Posterior vena cava (tissue), 2 donors: ENCODE measurements around the gene USP24. TPM values are rescaled to one million over a fixed set of nuclear protein-coding genes. Genes with fewer than 3 reads are reported as not detected.
"Not testable (repeated sequence)": the region's sequence is repeated elsewhere in the genome, so short reads cannot be mapped to it uniquely, and the experiment has no call there.

Experiments
- DNase-seq: peaks from one replicate; pipeline ENCODE4 v3.0.0-alpha.2; 2020; ENCODE audit warnings: low spot score
- intact Hi-C, 2 donors: fragments of 100-400 bp; cut with DNase I; formaldehyde crosslinking; loops; one replicate each; pipeline versions ENCODE4 v1.14.1 to v1.14.2; 2022 to 2023
- total RNA-seq, 2 donors: library from RNA; stranded (reverse); fragmentation: NEBNext Ultra II Directional; extraction: Animal tissue kit (Norgen Biotek cat#: 25700); gene quantifications; one replicate each; pipeline ENCODE4 v1.2.1, GENCODE V29; 2021
- donor health status: DM: yes; HTN: yes; CAD: no.
- donor health status: DM: yes; HTN: yes; CAD: no.

Gene USP24
- total RNA-seq, 2 donors from 2014 or later = 31.5 to 35.1 TPM

GRCh38 chr1:55233145-55233777 is 18.1 kb upstream of the USP24 start:
- intact Hi-C loops = no loop called here
- DNase-seq = no peak

- intact Hi-C loops = no loop called here
- no peak for DNase-seq
Measured at GRCh38 chr1:55232448-55233144, 17.4 kb upstream of the USP24 start.

- intact Hi-C loops = no loop called here
- DNase-seq = no peak
Measured at GRCh38 chr1:55231745-55232144, 16.6 kb upstream of the USP24 start.

- intact Hi-C loops = no loop called here
- no peak for DNase-seq
Measured at GRCh38 chr1:55230659-55231058, 15.5 kb upstream of the USP24 start.

- DNase-seq, intact Hi-C loops: not testable (repeated sequence)
Measured at GRCh38 chr1:55229726-55230125, 14.6 kb upstream of the USP24 start.

- intact Hi-C loops = no loop called here
- DNase-seq = no peak
Measured at GRCh38 chr1:55225228-55225627, 10.1 kb upstream of the USP24 start.

GRCh38 chr1:55224729-55225128 is 9.6 kb upstream of the USP24 start:
- intact Hi-C loops = no loop called here
- no peak for DNase-seq

GRCh38 chr1:55222152-55222551 is 7.0 kb upstream of the USP24 start:
- DNase-seq = no peak
- intact Hi-C loops = no loop called here

GRCh38 chr1:55217226-55217986 is 2.2 kb upstream of the USP24 start:
- intact Hi-C loops = loop anchor here in 1 of 2 donors (10.0 kb wide), 1 partner anchor 57 kb away; no protein-coding TSS in a partner anchor

GRCh38 chr1:55216096-55216495 is 932 bp upstream of the USP24 start:
- intact Hi-C loops = loop anchor here in 1 of 2 donors (10.0 kb wide), 1 partner anchor 59 kb away; no protein-coding TSS in a partner anchor
- no peak for DNase-seq

More at GRCh38 chr1:55217226-55217986, 2.2 kb upstream of the USP24 start:
- no peak for DNase-seq

GRCh38 chr1:55214934-55215193 is 300 bp downstream of the USP24 start:
- intact Hi-C loops = loop anchor here in 1 of 2 donors (10.0 kb wide), 1 partner anchor 60 kb away; no protein-coding TSS in a partner anchor
- DNase-seq = peak; percentile 80

- DNase-seq = peak; percentile 80
Measured at GRCh38 chr1:55214212-55214933, 791 bp downstream of the USP24 start.

GRCh38 chr1:55213885-55214211 is 1.3 kb downstream of the USP24 start:
- intact Hi-C loops = loop anchor here in 1 of 2 donors (10.0 kb wide), 1 partner anchor 61 kb away; no protein-coding TSS in a partner anchor
- DNase-seq = no peak

More at GRCh38 chr1:55214212-55214933, 791 bp downstream of the USP24 start:
- intact Hi-C loops = loop anchor here in 1 of 2 donors (10.0 kb wide), 1 partner anchor 60 kb away; no protein-coding TSS in a partner anchor

GRCh38 chr1:55213151-55213884 is 1.8 kb downstream of the USP24 start:
- no peak for DNase-seq
- intact Hi-C loops = loop anchor here in 1 of 2 donors (10.0 kb wide), 1 partner anchor 61 kb away; no protein-coding TSS in a partner anchor

- intact Hi-C loops = loop anchor here in 1 of 2 donors (10.0 kb wide), 1 partner anchor 62 kb away; no protein-coding TSS in a partner anchor
- DNase-seq = no peak
Measured at GRCh38 chr1:55212349-55213150, 2.6 kb downstream of the USP24 start.

GRCh38 chr1:55211863-55212262 is 3.3 kb downstream of the USP24 start:
- no peak for DNase-seq
- intact Hi-C loops = loop anchor here in 1 of 2 donors (10.0 kb wide), 1 partner anchor 63 kb away; no protein-coding TSS in a partner anchor

GRCh38 chr1:55210990-55211801 is 4.0 kb downstream of the USP24 start:
- DNase-seq = no peak

More at GRCh38 chr1:55210990-55211801, 4.0 kb downstream of the USP24 start:
- intact Hi-C loops = loop anchor here in 1 of 2 donors (10.0 kb wide), 1 partner anchor 64 kb away; no protein-coding TSS in a partner anchor
